Fibroblast of lung (primary cell): ENCODE measurements around the gene MCOLN2. TPM values are rescaled to one million over a fixed set of nuclear protein-coding genes. Genes with fewer than 3 reads are reported as not detected.

Source experiments
- DNase-seq, 2 donors: peaks; one replicate each; pipeline versions ENCODE4 v3.0.0 to v3.0.0-alpha.2; 2010; ENCODE audit warnings: low read depth in 2 of 2
- H2AFZ ChIP-seq: 2 replicates; pipeline ENCODE4 v1.5.1; 2012; ENCODE audit warnings: low read length, control low read depth, inconsistent platforms
- H3K27ac ChIP-seq: 2 replicates; pipeline ENCODE4 v1.5.1; 2011; ENCODE audit warnings: low read length, control low read depth; ENCODE audit not compliant: insufficient read depth
- H3K27me3 ChIP-seq: 2 replicates; pipeline ENCODE4 v1.5.1; 2011; ENCODE audit warnings: mild to moderate bottlenecking, low read length; ENCODE audit not compliant: control insufficient read depth, insufficient read depth
- H3K36me3 ChIP-seq: 2 replicates; pipeline ENCODE4 v1.5.1; 2011; ENCODE audit warnings: low read length; ENCODE audit not compliant: control insufficient read depth, insufficient read depth
- H3K4me1 ChIP-seq: 2 replicates; pipeline ENCODE4 v1.5.1; 2011; ENCODE audit warnings: low read length; ENCODE audit not compliant: control insufficient read depth, insufficient read depth; ENCODE audit errors: extremely low read depth
- H3K4me2 ChIP-seq: 2 replicates; pipeline ENCODE4 v1.5.1; 2011; ENCODE audit warnings: low read length, control low read depth; ENCODE audit not compliant: insufficient read depth; ENCODE audit errors: extremely low read depth
- H3K4me3 ChIP-seq, 4 experiments: fragments of 200-600 bp in 1 of 4; sonication (generic) in 1 of 4; replicated peaks in 1 of 4; 2 replicates each; pipeline ENCODE4 v1.5.1; 2011 to 2016; ENCODE audit warnings: low read length in 4 of 4, low read depth in 3 of 4, mild to moderate bottlenecking in 3 of 4, control low read depth in 2 of 4, inconsistent platforms in 1 of 4, mixed read lengths in 1 of 4; ENCODE audit not compliant: insufficient read depth in 1 of 4; ENCODE audit errors: control extremely low read depth in 1 of 4
- H3K79me2 ChIP-seq: 2 replicates; pipeline ENCODE4 v1.5.1; 2012; ENCODE audit warnings: mild to moderate bottlenecking, low read length, inconsistent platforms; ENCODE audit not compliant: control insufficient read depth, insufficient read depth
- H3K9ac ChIP-seq: 2 replicates; pipeline ENCODE4 v1.5.1; 2011; ENCODE audit warnings: mild to moderate bottlenecking, low read length, control low read depth; ENCODE audit not compliant: insufficient read depth
- H3K9me3 ChIP-seq: 2 replicates; pipeline ENCODE4 v1.5.1; 2012; ENCODE audit warnings: low read depth, low read length; ENCODE audit not compliant: control insufficient read depth, insufficient read depth
- H4K20me1 ChIP-seq: 2 replicates; pipeline ENCODE4 v1.5.1; 2011; ENCODE audit warnings: low read length; ENCODE audit not compliant: control insufficient read depth, insufficient read depth; ENCODE audit errors: extremely low read depth
- EZH2 ChIP-seq: IDR thresholded peaks from 2 replicates; pipeline ENCODE4 v1.5.1; 2012; ENCODE audit warnings: low read length, control low read depth, mild to moderate bottlenecking; ENCODE audit errors: missing control alignments
- polyA plus RNA-seq, 2 donors: library from polyadenylated mRNA; depleted of rRNA in 1 of 2; stranded (reverse) in 1 of 2; unstranded in 1 of 2; fragments of >200 nt; gene quantifications; 2 replicates each; pipeline ENCODE4 v1.2.1, GENCODE V29; 2011 to 2012; ENCODE audit warnings: missing spikeins in 1 of 2
- total RNA-seq: library from RNA; depleted of rRNA; stranded (reverse); fragments of >200 nt; gene quantifications from 2 replicates; pipeline ENCODE4 v1.2.1, GENCODE V29; 2014
- TF ChIP-seq, protein P1 (sequence below), 2 donors: IDR thresholded peaks in 1 of 2; conservative IDR thresholded peaks in 1 of 2; 1 replicate in 1 of 2; 2 replicates in 1 of 2; pipeline ENCODE4 v1.5.1; 2011 to 2012; ENCODE audit warnings: low read length in 2 of 2, control low read depth in 1 of 2, inconsistent platforms in 1 of 2, low read depth in 1 of 2, mild to moderate bottlenecking in 1 of 2

The MCOLN2 gene
- total and polyA plus RNA-seq, 2 donors (not counting 1 experiment from before 2014, with no cell fraction given): 0.44 to 1.5 TPM

- no peaks in the 10 kb centered on the region for H3K79me2 ChIP-seq
- H3K27me3 ChIP-seq: no peaks in the 10 kb centered on the region
- H3K9me3 ChIP-seq: no peaks in the 10 kb centered on the region
- H4K20me1 ChIP-seq: no peaks in the 10 kb centered on the region
- TF ChIP-seq EZH2: no peak
- TF ChIP-seq, protein P1, sequence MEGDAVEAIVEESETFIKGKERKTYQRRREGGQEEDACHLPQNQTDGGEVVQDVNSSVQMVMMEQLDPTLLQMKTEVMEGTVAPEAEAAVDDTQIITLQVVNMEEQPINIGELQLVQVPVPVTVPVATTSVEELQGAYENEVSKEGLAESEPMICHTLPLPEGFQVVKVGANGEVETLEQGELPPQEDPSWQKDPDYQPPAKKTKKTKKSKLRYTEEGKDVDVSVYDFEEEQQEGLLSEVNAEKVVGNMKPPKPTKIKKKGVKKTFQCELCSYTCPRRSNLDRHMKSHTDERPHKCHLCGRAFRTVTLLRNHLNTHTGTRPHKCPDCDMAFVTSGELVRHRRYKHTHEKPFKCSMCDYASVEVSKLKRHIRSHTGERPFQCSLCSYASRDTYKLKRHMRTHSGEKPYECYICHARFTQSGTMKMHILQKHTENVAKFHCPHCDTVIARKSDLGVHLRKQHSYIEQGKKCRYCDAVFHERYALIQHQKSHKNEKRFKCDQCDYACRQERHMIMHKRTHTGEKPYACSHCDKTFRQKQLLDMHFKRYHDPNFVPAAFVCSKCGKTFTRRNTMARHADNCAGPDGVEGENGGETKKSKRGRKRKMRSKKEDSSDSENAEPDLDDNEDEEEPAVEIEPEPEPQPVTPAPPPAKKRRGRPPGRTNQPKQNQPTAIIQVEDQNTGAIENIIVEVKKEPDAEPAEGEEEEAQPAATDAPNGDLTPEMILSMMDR (conservative IDR thresholded peaks at IDR 0.05 in 1 of 2, IDR thresholded peaks at IDR 0.05 in 1 of 2; ENCODE audit: low read depth in 1 of 2, low read length in 2 of 2): no peak
- no peaks in the 10 kb centered on the region for H3K4me1 ChIP-seq
- H3K27ac ChIP-seq: no peak overlapping the region
- no peak overlapping the region for H3K9ac ChIP-seq
- H3K4me3 ChIP-seq: no peak overlapping the region
- no peak for DNase-seq
- H3K36me3 ChIP-seq: no peaks in the 10 kb centered on the region
- H2AFZ ChIP-seq: no peak overlapping the region
- H3K4me2 ChIP-seq: no peak overlapping the region
These were observed 36.3 kb upstream of the MCOLN2 start for GRCh38 chr1:85033221-85033620.

DNA sequence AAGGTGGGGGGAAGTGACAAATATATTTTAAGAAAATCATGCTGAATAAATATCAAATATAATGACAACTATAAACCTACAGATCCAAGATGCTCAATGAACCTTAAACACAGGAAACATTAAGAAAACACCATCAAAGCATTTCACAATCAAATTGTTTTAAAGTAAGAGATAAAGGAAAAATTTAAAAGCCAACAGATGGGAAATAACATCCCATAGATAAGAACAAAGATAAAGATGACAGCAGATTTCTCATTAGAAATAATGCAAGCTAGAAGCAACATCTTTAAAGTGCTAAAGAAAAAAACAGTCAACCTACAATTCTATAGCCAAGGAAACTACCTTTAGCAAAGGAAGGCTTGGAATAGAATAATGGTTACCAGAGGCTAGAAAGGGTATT is 33.6 kb upstream of the MCOLN2 start:
- Histone ChIP-seq H3K4me3 (no peak overlapping the region), H3K4me2 (no peak overlapping the region), H3K79me2 (no peaks in the 10 kb centered on the region), H3K4me1 (no peaks in the 10 kb centered on the region), H3K9ac (no peak overlapping the region), H3K36me3 (no peaks in the 10 kb centered on the region), H2AFZ (no peak overlapping the region), H3K27me3 (no peaks in the 10 kb centered on the region), H4K20me1 (no peaks in the 10 kb centered on the region), H3K27ac (no peak overlapping the region), H3K9me3 (no peaks in the 10 kb centered on the region)
- TF ChIP-seq, protein P1 (conservative IDR thresholded peaks at IDR 0.05 in 1 of 2, IDR thresholded peaks at IDR 0.05 in 1 of 2; ENCODE audit: low read depth in 1 of 2, low read length in 2 of 2): no peak
- DNase-seq: no peak

GRCh38 chr1:85028151-85028550 is 31.2 kb upstream of the MCOLN2 start:
- H3K36me3 ChIP-seq: no peaks in the 10 kb centered on the region
- H3K79me2 ChIP-seq: no peaks in the 10 kb centered on the region
- TF ChIP-seq, protein P1 (conservative IDR thresholded peaks at IDR 0.05 in 1 of 2, IDR thresholded peaks at IDR 0.05 in 1 of 2; ENCODE audit: low read depth in 1 of 2, low read length in 2 of 2): no peak
- no peak for TF ChIP-seq EZH2
- DNase-seq: no peak
- no peaks in the 10 kb centered on the region for H3K9me3 ChIP-seq
- no peaks in the 10 kb centered on the region for H3K27me3 ChIP-seq
- no peak overlapping the region for H2AFZ ChIP-seq
- H3K27ac ChIP-seq: no peak overlapping the region
- H3K4me2 ChIP-seq: no peak overlapping the region
- no peak overlapping the region for H3K9ac ChIP-seq
- H3K4me3 ChIP-seq: no peak overlapping the region
- no peaks in the 10 kb centered on the region for H3K4me1 ChIP-seq
- H4K20me1 ChIP-seq: no peaks in the 10 kb centered on the region
